ENCODE data around the gene ABCA6. TPM values are rescaled to one million over a fixed set of nuclear protein-coding genes. Genes with fewer than 3 reads are reported as not detected.
"Not testable (repeated sequence)": the region's sequence is repeated elsewhere in the genome, so short reads cannot be mapped to it uniquely, and the experiment has no call there.

Gene ABCA6
- total RNA-seq, 3 donors from 2014 or later (not counting 1 experiment from before 2014, with no cell fraction given), result 0.45 to 1.6 (median 0.75) TPM

GRCh38 chr17:69084911-69085310 lies 56.8 kb downstream of the ABCA6 start:
- H3K27me3 Mint-ChIP-seq (ENCODE audit: low read depth in 2 of 2), result no peaks in the 10 kb centered on the region

DNA sequence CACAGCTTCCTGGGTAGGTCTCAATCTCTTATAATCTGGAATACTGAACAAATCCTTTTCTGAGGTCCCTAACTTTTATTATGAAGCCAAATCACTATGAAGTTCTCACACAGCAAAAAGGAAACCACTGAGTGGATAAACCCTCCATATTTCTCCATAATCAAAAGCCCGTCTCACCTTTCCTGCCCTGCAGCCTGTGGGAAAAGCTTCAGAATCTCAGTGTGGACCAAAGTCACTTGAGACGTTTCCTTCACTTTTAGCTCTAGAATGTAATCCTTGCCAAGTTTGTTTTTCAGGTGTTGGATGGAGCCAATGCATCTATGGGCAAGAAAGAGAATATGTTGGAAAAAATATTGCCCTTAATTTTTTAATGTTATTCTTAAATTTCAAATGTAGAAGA lies 59.0 kb downstream of the ABCA6 start:
- Histone ChIP-seq H3K27me3 (ENCODE audit: control insufficient read depth, insufficient read depth, low read length) (no peaks in the 10 kb centered on the region), H3K4me3 (ENCODE audit: low read length) (no peak overlapping the region), H3K4me1 (ENCODE audit: control insufficient read depth, insufficient read depth, low read length) (no peaks in the 10 kb centered on the region), H3K9me3 (ENCODE audit: control insufficient read depth, insufficient read depth, low read length) (peaks cover 8% of the 10 kb centered on the region), H3K36me3 (ENCODE audit: control insufficient read depth, insufficient read depth, low read length) (no peaks in the 10 kb centered on the region), H3K27ac (ENCODE audit: low read length) (no peak overlapping the region)
- no peak for DNase-seq
- Mint-ChIP-seq H3K27me3 (ENCODE audit: low read depth in 2 of 2) (no peaks in the 10 kb centered on the region), H3K4me1 (peaks cover 0 to 6% of the 10 kb centered on the region in 2 donors), H3K27ac (no peak overlapping the region), H3K36me3 (no peaks in the 10 kb centered on the region), H3K9me3 (no peaks in the 10 kb centered on the region), H3K4me3 (no peak overlapping the region)
- intact Hi-C loops (cut with micrococcal nuclease), result no loop called here
- 97% methylated on average over 2 of the region's 2 CpGs for WGBS (ENCODE audit: insufficient coverage)
- TF ChIP-seq, protein P1, sequence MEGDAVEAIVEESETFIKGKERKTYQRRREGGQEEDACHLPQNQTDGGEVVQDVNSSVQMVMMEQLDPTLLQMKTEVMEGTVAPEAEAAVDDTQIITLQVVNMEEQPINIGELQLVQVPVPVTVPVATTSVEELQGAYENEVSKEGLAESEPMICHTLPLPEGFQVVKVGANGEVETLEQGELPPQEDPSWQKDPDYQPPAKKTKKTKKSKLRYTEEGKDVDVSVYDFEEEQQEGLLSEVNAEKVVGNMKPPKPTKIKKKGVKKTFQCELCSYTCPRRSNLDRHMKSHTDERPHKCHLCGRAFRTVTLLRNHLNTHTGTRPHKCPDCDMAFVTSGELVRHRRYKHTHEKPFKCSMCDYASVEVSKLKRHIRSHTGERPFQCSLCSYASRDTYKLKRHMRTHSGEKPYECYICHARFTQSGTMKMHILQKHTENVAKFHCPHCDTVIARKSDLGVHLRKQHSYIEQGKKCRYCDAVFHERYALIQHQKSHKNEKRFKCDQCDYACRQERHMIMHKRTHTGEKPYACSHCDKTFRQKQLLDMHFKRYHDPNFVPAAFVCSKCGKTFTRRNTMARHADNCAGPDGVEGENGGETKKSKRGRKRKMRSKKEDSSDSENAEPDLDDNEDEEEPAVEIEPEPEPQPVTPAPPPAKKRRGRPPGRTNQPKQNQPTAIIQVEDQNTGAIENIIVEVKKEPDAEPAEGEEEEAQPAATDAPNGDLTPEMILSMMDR (IDR thresholded peaks at IDR 0.05), result no peak
- ATAC-seq, result no peak

More at GRCh38 chr17:69084911-69085310, 56.8 kb downstream of the ABCA6 start:
- 84% methylated on average over 11 of the region's 13 CpGs for WGBS (ENCODE audit: insufficient coverage)
- Histone ChIP-seq H3K9me3 (ENCODE audit: control insufficient read depth, insufficient read depth, low read length) (peaks cover 8% of the 10 kb centered on the region), H3K4me1 (ENCODE audit: control insufficient read depth, insufficient read depth, low read length) (no peaks in the 10 kb centered on the region), H3K27ac (ENCODE audit: low read length) (no peak overlapping the region), H3K36me3 (ENCODE audit: control insufficient read depth, insufficient read depth, low read length) (no peaks in the 10 kb centered on the region), H3K4me3 (ENCODE audit: low read length) (no peak overlapping the region), H3K27me3 (ENCODE audit: control insufficient read depth, insufficient read depth, low read length) (no peaks in the 10 kb centered on the region)
- Mint-ChIP-seq H3K27ac (no peak overlapping the region), H3K4me1 (peaks cover 0 to 7% of the 10 kb centered on the region in 2 donors), H3K9me3 (no peaks in the 10 kb centered on the region), H3K36me3 (no peaks in the 10 kb centered on the region), H3K4me3 (no peak overlapping the region)
- intact Hi-C loops (cut with micrococcal nuclease), result no loop called here
- DNase-seq (no peak), ATAC-seq (no peak)
- TF ChIP-seq, protein P1 (IDR thresholded peaks at IDR 0.05), result peak; percentile 33

GRCh38 chr17:69078864-69079263 lies 62.8 kb downstream of the ABCA6 start:
- Histone ChIP-seq H3K4me3 (ENCODE audit: low read length) (no peak overlapping the region), H3K27me3 (ENCODE audit: control insufficient read depth, insufficient read depth, low read length) (no peaks in the 10 kb centered on the region), H3K36me3 (ENCODE audit: control insufficient read depth, insufficient read depth, low read length) (no peaks in the 10 kb centered on the region), H3K4me1 (ENCODE audit: control insufficient read depth, insufficient read depth, low read length) (no peaks in the 10 kb centered on the region), H3K9me3 (ENCODE audit: control insufficient read depth, insufficient read depth, low read length) (peaks cover 11% of the 10 kb centered on the region), H3K27ac (ENCODE audit: low read length) (no peak overlapping the region)
- ATAC-seq (no peak), DNase-seq (no peak)
- H3K9me3 Mint-ChIP-seq, result peaks cover 0 to 11% of the 10 kb centered on the region in 2 donors
- H3K27ac Mint-ChIP-seq, result no peak overlapping the region
- H3K27me3 Mint-ChIP-seq (ENCODE audit: low read depth in 2 of 2), result no peaks in the 10 kb centered on the region
- intact Hi-C loops (cut with micrococcal nuclease), result no loop called here
- TF ChIP-seq, protein P1 (IDR thresholded peaks at IDR 0.05), result no peak
- peaks cover 28% of the 10 kb centered on the region for H3K36me3 Mint-ChIP-seq
- no peaks in the 10 kb centered on the region for H3K4me1 Mint-ChIP-seq
- H3K4me3 Mint-ChIP-seq, result no peak overlapping the region

- H3K4me3 ChIP-seq (ENCODE audit: low read length), result no peak overlapping the region
- DNase-seq (no peak), ATAC-seq (no peak)
- intact Hi-C loops (cut with micrococcal nuclease), result no loop called here
- Mint-ChIP-seq H3K4me3 (no peak overlapping the region), H3K4me1 (peaks cover 13 to 18% of the 10 kb centered on the region in 2 donors), H3K9me3 (peaks cover 14 to 25% of the 10 kb centered on the region in 2 donors), H3K27ac (no peak overlapping the region), H3K36me3 (peaks cover 56% of the 10 kb centered on the region), H3K27me3 (ENCODE audit: low read depth in 2 of 2) (no peaks in the 10 kb centered on the region)
- no peaks in the 10 kb centered on the region for H3K27me3 ChIP-seq (ENCODE audit: control insufficient read depth, insufficient read depth, low read length)
- peaks cover 10% of the 10 kb centered on the region for H3K9me3 ChIP-seq (ENCODE audit: control insufficient read depth, insufficient read depth, low read length)
- no peaks in the 10 kb centered on the region for H3K36me3 ChIP-seq (ENCODE audit: control insufficient read depth, insufficient read depth, low read length)
- H3K4me1 ChIP-seq (ENCODE audit: control insufficient read depth, insufficient read depth, low read length), result peaks cover 6% of the 10 kb centered on the region
- H3K27ac ChIP-seq (ENCODE audit: low read length), result no peak overlapping the region
- TF ChIP-seq, protein P1 (IDR thresholded peaks at IDR 0.05), result no peak
Measured at GRCh38 chr17:69075823-69076222, 65.9 kb downstream of the ABCA6 start.

- H3K36me3 Mint-ChIP-seq, result peaks cover 56% of the 10 kb centered on the region
Measured at GRCh38 chr17:69073392-69073791, 68.3 kb downstream of the ABCA6 start.

More at GRCh38 chr17:69073392-69073791, 68.3 kb downstream of the ABCA6 start:
- H3K36me3 ChIP-seq (ENCODE audit: control insufficient read depth, insufficient read depth, low read length); ATAC-seq; H3K27me3 Mint-ChIP-seq (ENCODE audit: low read depth in 2 of 2); H3K27ac Mint-ChIP-seq; H3K4me3 ChIP-seq (ENCODE audit: low read length); intact Hi-C loops (cut with micrococcal nuclease); H3K4me3 Mint-ChIP-seq; H3K27me3 ChIP-seq (ENCODE audit: control insufficient read depth, insufficient read depth, low read length); DNase-seq; H3K27ac ChIP-seq (ENCODE audit: low read length): not testable (repeated sequence)
- Mint-ChIP-seq H3K9me3 (peaks cover 14 to 25% of the 10 kb centered on the region in 2 donors), H3K4me1 (peaks cover 26 to 31% of the 10 kb centered on the region in 2 donors)
- peaks cover 13% of the 10 kb centered on the region for H3K4me1 ChIP-seq (ENCODE audit: control insufficient read depth, insufficient read depth, low read length)
- peaks cover 10% of the 10 kb centered on the region for H3K9me3 ChIP-seq (ENCODE audit: control insufficient read depth, insufficient read depth, low read length)

Data from natural killer cell (primary cell).